GM12892 (cell line): ENCODE data around the gene RGS2.

Experiments used
- POLR2A ChIP-seq: IDR thresholded peaks from 2 replicates; pipeline ENCODE4 v1.6.1; 2011; ENCODE audit warnings: low read depth, low read length, control low read depth
- POLR2AphosphoS5 ChIP-seq: IDR thresholded peaks from 2 replicates; pipeline ENCODE4 v1.6.1; 2011; ENCODE audit warnings: low read depth, low read length, control low read depth
- TAF1 ChIP-seq: IDR thresholded peaks from 2 replicates; pipeline ENCODE4 v1.6.1; 2011; ENCODE audit warnings: low read depth, mild to moderate bottlenecking, control low read depth, low read length, borderline replicate concordance

DNA sequence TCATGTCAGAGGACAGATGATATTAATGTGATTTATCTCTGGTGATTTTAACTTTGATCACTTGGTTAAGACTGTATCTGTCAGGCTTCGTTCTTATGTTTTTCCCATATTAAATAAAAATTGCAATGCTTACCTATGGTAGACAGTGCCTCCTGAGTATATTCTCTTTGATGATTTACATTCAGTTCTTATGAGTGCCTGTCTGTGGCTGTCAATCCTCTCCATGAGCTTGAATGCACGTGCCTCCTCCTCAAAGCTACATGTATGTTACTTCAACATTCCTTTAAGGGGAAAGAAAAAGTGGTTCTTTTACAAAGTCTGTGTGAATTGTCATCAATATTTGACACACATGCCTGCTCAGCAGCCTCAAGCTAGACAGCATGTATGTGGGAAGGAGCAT, 44.2 kb upstream of the RGS2 start:
- no peak for TF ChIP-seq POLR2AphosphoS5
- TF ChIP-seq POLR2A = no peak
- no peak for TF ChIP-seq TAF1
